T-cell (primary cell): Measurements from ENCODE around the gene MYT1. TPM values are rescaled to one million over a fixed set of nuclear protein-coding genes. Genes with fewer than 3 reads are reported as not detected.

ENCODE experiments used
- total RNA-seq, 35 experiments: library from RNA in 6 of 35; stranded (reverse) in 6 of 35; fragments of 120-200 nt in 1 of 35; gene quantifications; one replicate each; pipeline versions ENCODE4 v1.2.1 to v1.2.4 and lab custom pipeline; 2013 to 2026

Gene MYT1
- total RNA-seq, 5 donors from 2014 or later (not counting 1 experiment from before 2014, with no cell fraction given): 0.06 TPM; not detected in 4

Other genes with a start within 250 kb of the MYT1 start
- 10 to 100 TPM; 40.6 to 72.3 (median 67.0) TPM for gene UCKL1, start 208.0 kb upstream of the MYT1 start, total RNA-seq
- 10 to 100 TPM; 22.7 to 26.3 (median 25.1) TPM for gene ZNF512B, start 194.5 kb upstream of the MYT1 start, total RNA-seq
- 10 to 100 TPM; 16.1 to 30.8 (median 17.7) TPM for gene SAMD10, start 184.8 kb upstream of the MYT1 start, total RNA-seq
- 100 to 1,000 TPM in 1 of 5 donors, 10 to 100 TPM in 4; 59.8 to 106 (median 83.5) TPM for gene PRPF6, start 183.3 kb upstream of the MYT1 start, total RNA-seq
- gene C20orf204, start 128.3 kb upstream of the MYT1 start, total RNA-seq: 10 to 100 TPM in 2 of 5 donors, 1 to 10 TPM in 3; 4.5 to 20.8 (median 9.5) TPM
- under 1 TPM in 3 of 5 donors, not detected in 2; 0.35 to 0.56 (median 0.44) TPM for gene SOX18, start 114.8 kb upstream of the MYT1 start, total RNA-seq
- gene TCEA2, start 101.3 kb upstream of the MYT1 start, total RNA-seq: 10 to 100 TPM; 25.8 to 49.7 (median 40.1) TPM
- gene RGS19, start 84.9 kb upstream of the MYT1 start, total RNA-seq: 10 to 100 TPM; 39.2 to 61.7 (median 57.3) TPM
- 1 to 10 TPM; 1.1 to 1.9 (median 1.5) TPM for gene OPRL1, start 84.4 kb upstream of the MYT1 start, total RNA-seq
- under 1 TPM in 3 of 5 donors, not detected in 2; 0.30 to 0.86 (median 0.35) TPM for gene LKAAEAR1, start 80.1 kb upstream of the MYT1 start, total RNA-seq
- not detected for gene NPBWR2, start 56.9 kb upstream of the MYT1 start, total RNA-seq
- 100 to 1,000 TPM in 4 of 5 donors, 10 to 100 TPM in 1; 92.0 to 175 (median 160) TPM for gene PCMTD2, start 91.3 kb downstream of the MYT1 start, total RNA-seq